Measurements from ENCODE around the gene RAB27B. TPM values are rescaled to one million over a fixed set of nuclear protein-coding genes. Genes with fewer than 3 reads are reported as not detected.
A peak's percentile ranks its signal among the peaks of the same experiment; 100 is the strongest.
"Not testable (repeated sequence)": the region's sequence is repeated elsewhere in the genome, so short reads cannot be mapped to it uniquely, and the experiment has no call there.

Gene RAB27B
- total RNA-seq, 1 experiment from 2014 or later = 0.03 TPM

GRCh38 chr18:54810662-54811061 lies 17.6 kb upstream of the RAB27B start:
- DNase-seq (ENCODE audit: low read depth, low spot score); in situ Hi-C loops (cut with HindIII; ENCODE audit: low pct_unique_long_range_greater_than_20kb, low sequenced_read_pairs): not testable (repeated sequence)

- in situ Hi-C loops (cut with HindIII; ENCODE audit: low pct_unique_long_range_greater_than_20kb, low sequenced_read_pairs) = no loop called here
These were observed 15.4 kb upstream of the RAB27B start for GRCh38 chr18:54812885-54813284.

GRCh38 chr18:54813305-54813704 lies 15.0 kb upstream of the RAB27B start:
- no peak for DNase-seq (ENCODE audit: low read depth, low spot score)
- in situ Hi-C loops (cut with HindIII; ENCODE audit: low pct_unique_long_range_greater_than_20kb, low sequenced_read_pairs) = no loop called here

More at GRCh38 chr18:54812885-54813284, 15.4 kb upstream of the RAB27B start:
- no peak for DNase-seq (ENCODE audit: low read depth, low spot score)

- in situ Hi-C loops (cut with HindIII; ENCODE audit: low pct_unique_long_range_greater_than_20kb, low sequenced_read_pairs) = no loop called here
These were observed 14.2 kb upstream of the RAB27B start for GRCh38 chr18:54813977-54814565.

GRCh38 chr18:54815086-54815485 lies 13.2 kb upstream of the RAB27B start:
- in situ Hi-C loops (cut with HindIII; ENCODE audit: low pct_unique_long_range_greater_than_20kb, low sequenced_read_pairs) = no loop called here
- DNase-seq (ENCODE audit: low read depth, low spot score) = peak; percentile 7

More at GRCh38 chr18:54813977-54814565, 14.2 kb upstream of the RAB27B start:
- no peak for DNase-seq (ENCODE audit: low read depth, low spot score)

- DNase-seq (ENCODE audit: low read depth, low spot score); in situ Hi-C loops (cut with HindIII; ENCODE audit: low pct_unique_long_range_greater_than_20kb, low sequenced_read_pairs): not testable (repeated sequence)
These were observed 7.4 kb upstream of the RAB27B start for GRCh38 chr18:54820785-54821275.

GRCh38 chr18:54822872-54823845 lies 5.1 kb upstream of the RAB27B start:
- in situ Hi-C loops (cut with HindIII; ENCODE audit: low pct_unique_long_range_greater_than_20kb, low sequenced_read_pairs) = no loop called here
- no peak for DNase-seq (ENCODE audit: low read depth, low spot score)

GRCh38 chr18:54824761-54825160 lies 3.5 kb upstream of the RAB27B start:
- in situ Hi-C loops (cut with HindIII; ENCODE audit: low pct_unique_long_range_greater_than_20kb, low sequenced_read_pairs) = no loop called here
- DNase-seq (ENCODE audit: low read depth, low spot score) = no peak

- in situ Hi-C loops (cut with HindIII; ENCODE audit: low pct_unique_long_range_greater_than_20kb, low sequenced_read_pairs) = no loop called here
- no peak for DNase-seq (ENCODE audit: low read depth, low spot score)
These were observed 2.5 kb upstream of the RAB27B start for GRCh38 chr18:54825601-54826344.

- in situ Hi-C loops (cut with HindIII; ENCODE audit: low pct_unique_long_range_greater_than_20kb, low sequenced_read_pairs) = no loop called here
- DNase-seq (ENCODE audit: low read depth, low spot score) = no peak
These were observed 709 bp downstream of the RAB27B start for GRCh38 chr18:54828986-54829385.

GRCh38 chr18:54829856-54830255 lies 1.6 kb downstream of the RAB27B start:
- DNase-seq (ENCODE audit: low read depth, low spot score) = no peak
- in situ Hi-C loops (cut with HindIII; ENCODE audit: low pct_unique_long_range_greater_than_20kb, low sequenced_read_pairs) = no loop called here

GRCh38 chr18:54830260-54830659 lies 2.0 kb downstream of the RAB27B start:
- in situ Hi-C loops (cut with HindIII; ENCODE audit: low pct_unique_long_range_greater_than_20kb, low sequenced_read_pairs) = no loop called here
- no peak for DNase-seq (ENCODE audit: low read depth, low spot score)

GRCh38 chr18:54830866-54831265 lies 2.6 kb downstream of the RAB27B start:
- in situ Hi-C loops (cut with HindIII; ENCODE audit: low pct_unique_long_range_greater_than_20kb, low sequenced_read_pairs) = no loop called here
- no peak for DNase-seq (ENCODE audit: low read depth, low spot score)

- no peak for DNase-seq (ENCODE audit: low read depth, low spot score)
- in situ Hi-C loops (cut with HindIII; ENCODE audit: low pct_unique_long_range_greater_than_20kb, low sequenced_read_pairs) = no loop called here
These were observed 7.7 kb downstream of the RAB27B start for GRCh38 chr18:54835944-54836343.

- DNase-seq (ENCODE audit: low read depth, low spot score) = no peak
- in situ Hi-C loops (cut with HindIII; ENCODE audit: low pct_unique_long_range_greater_than_20kb, low sequenced_read_pairs) = no loop called here
These were observed 15.0 kb downstream of the RAB27B start for GRCh38 chr18:54843314-54843713.

GRCh38 chr18:54845787-54846186 lies 17.5 kb downstream of the RAB27B start:
- DNase-seq (ENCODE audit: low read depth, low spot score) = no peak
- in situ Hi-C loops (cut with HindIII; ENCODE audit: low pct_unique_long_range_greater_than_20kb, low sequenced_read_pairs) = no loop called here

GRCh38 chr18:54848121-54848520 lies 19.8 kb downstream of the RAB27B start:
- no peak for DNase-seq (ENCODE audit: low read depth, low spot score)
- in situ Hi-C loops (cut with HindIII; ENCODE audit: low pct_unique_long_range_greater_than_20kb, low sequenced_read_pairs) = no loop called here

- in situ Hi-C loops (cut with HindIII; ENCODE audit: low pct_unique_long_range_greater_than_20kb, low sequenced_read_pairs) = no loop called here
- DNase-seq (ENCODE audit: low read depth, low spot score) = no peak
These were observed 21.4 kb downstream of the RAB27B start for GRCh38 chr18:54849683-54850082.

Data from SK-MEL-5 (cell line).